Adipose tissue (tissue), 3 donors: ENCODE results near the gene DISC1. TPM values are rescaled to one million over a fixed set of nuclear protein-coding genes. Genes with fewer than 3 reads are reported as not detected.
"Not testable (repeated sequence)": the region's sequence is repeated elsewhere in the genome, so short reads cannot be mapped to it uniquely, and the experiment has no call there.

Experiments used
- H3K27ac ChIP-seq: one replicate; pipeline ENCODE4 v1.5.1; 2013; ENCODE audit warnings: low read depth, low read length
- WGBS, 3 donors: extraction: QIAGEN DNeasy Blood & Tissue Kit; methylation state at CpG; one replicate each; pipeline ENCODE4 v1.1.7; 2013; 5-methylcytosine and 5-hydroxymethylcytosine counted together
- polyA plus RNA-seq, 3 donors: library from polyadenylated mRNA; stranded (reverse); fragments of 200-250 nt; gene quantifications; one replicate each; pipeline ENCODE4 v1.2.3, GENCODE V29; 2013
- donor health status: healthy with polysubstance abuse.
- donor health status: Bipolar disorder and iron deficiency.
- donor health status: healthy.

DISC1 gene
- polyA plus RNA-seq, 3 donors = 0.48 to 1.5 (median 1.4) TPM

DNA sequence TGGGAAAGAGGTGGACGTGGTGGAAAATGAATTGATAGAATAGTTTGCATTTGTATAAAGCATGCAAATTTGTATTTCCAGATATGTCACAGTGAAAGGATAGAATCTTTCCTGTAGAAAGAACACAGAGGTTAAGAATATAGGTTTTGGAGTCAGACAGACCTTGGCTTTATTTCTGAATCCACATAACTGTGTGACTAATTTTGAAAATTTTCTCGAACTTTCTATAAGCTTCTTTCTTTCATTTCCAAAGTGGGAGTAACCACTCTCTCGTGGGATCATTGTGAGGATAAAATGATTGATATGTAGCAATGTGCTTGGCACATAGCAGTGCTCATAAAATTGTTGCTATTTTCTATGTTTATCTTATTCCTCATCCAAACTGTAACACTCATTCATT is 108.8 kb downstream of the DISC1 start:
- 62 to 81% (median 75%) methylated on average over 3 of the region's 3 CpGs for WGBS, 3 donors
- no peak overlapping the region for H3K27ac ChIP-seq

DNA sequence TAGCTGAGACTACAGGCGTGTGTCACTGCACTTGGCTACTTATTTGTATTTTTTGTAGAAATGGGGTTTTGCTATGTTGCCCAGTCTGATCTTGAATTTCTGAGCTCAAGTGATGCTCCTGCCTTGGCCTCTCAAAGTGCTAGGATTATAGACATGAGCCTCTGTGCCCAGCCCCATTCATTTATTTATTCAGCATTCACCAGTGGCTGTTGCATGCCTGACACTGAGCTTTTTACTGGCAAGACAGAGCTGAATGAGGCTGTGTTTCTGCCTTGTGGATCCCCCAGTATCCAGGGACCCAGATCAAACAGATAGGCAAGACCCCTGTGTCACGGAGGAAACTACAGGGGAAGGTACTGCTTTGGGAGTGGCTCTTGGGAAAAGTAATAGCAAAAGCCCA is 109.4 kb downstream of the DISC1 start:
- H3K27ac ChIP-seq = no peak overlapping the region
- WGBS, 3 donors = 88 to 96% (median 90%) methylated on average over 2 of the region's 2 CpGs

DNA sequence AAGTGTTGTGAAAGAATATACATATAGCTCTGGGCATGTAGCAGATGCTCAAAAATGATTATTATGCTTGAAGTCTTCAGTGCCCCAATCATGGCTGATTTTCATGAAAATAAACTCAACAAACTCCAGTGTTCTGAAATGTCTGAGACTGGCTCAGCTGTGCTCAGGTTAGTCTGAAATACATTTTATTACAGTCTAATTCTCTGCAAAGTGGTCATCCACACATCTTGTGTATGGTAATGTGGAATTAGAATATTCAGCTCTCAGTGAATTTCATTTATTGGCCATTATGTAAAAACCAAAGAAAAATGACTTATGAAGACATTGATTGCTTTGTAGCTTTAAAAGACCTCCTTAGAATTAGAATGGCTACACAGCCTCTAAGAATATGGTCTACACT is 109.9 kb downstream of the DISC1 start:
- H3K27ac ChIP-seq = no peak overlapping the region

DNA sequence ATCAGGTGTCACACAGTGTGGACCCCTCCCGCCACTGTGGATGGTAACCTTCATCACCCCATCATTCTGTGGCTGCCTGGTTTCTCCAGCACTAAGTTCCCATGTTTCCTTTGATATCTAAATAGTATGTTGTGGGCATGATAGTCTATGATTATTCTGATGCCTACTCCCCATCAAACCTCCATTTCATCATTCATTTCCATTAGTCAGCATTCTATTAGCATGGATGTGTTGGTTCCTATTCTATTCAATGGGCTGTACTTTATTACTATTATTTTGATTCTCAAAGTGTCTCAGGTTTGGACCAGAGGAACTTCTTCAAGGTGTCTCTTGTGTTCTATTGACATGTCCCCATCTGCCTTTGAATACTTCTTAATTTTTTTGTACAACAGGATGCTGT is 112.0 kb downstream of the DISC1 start:
- H3K27ac ChIP-seq = no peak overlapping the region
- WGBS, 3 donors = 93 to 100% (median 100%) methylated on average over 1 of the region's 1 CpG

DNA sequence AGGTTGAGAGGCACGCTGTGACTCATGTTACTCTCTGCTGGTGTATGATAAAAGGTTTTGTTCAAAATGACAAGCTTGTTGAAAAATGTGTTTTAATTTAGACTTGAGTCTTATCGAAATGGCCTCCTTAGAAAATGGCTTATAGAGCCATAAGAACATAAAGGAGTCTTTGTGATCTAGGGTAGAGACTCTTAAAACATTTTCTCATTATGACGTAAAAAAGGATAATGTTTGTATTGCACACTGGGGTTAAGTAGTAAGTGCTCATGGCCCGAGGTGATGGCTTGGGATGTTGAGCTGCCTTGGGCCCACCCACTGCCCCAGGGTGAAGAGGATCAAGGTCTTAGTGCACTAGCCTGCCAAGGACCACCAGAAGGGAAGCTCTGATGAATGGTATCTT is 117.4 kb downstream of the DISC1 start:
- 77 to 89% (median 89%) methylated on average over 4 of the region's 4 CpGs for WGBS, 3 donors

DNA sequence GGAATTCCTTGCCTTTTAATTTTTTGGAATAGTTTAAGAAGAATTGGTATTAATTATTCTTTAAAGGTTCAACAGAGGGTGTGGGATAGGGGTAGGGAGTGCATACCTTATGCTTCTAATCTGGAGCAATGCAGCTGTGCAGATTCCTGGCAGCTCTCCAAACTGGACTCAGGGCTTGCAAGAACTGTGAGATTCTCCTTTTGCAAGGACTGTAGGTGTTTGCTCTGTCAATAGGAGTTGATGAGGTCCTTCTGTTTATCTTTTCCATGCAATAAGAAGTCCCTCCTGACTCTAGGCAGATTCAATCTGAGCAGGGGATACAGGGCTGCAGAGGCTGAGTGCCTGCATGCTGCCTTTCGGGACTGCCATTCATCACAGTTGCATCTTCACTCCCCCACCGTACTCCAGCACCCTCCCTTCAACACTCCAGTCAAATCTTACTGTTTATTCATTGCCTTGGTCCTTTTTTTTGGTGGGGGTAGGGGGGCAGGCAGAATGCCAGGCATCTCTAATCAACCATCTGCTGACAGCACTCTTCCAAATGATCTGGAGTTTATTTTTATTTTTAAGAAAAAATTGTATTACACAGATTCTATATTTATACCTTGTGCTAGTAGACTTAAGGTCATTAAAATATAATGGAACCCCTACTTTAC is 122.3 kb downstream of the DISC1 start:
- H3K27ac ChIP-seq = no peak overlapping the region
- 56 to 81% (median 72%) methylated on average over 2 of the region's 2 CpGs for WGBS, 3 donors

More for the DNA sequence above, 117.4 kb downstream of the DISC1 start:
- no peak overlapping the region for H3K27ac ChIP-seq

DNA sequence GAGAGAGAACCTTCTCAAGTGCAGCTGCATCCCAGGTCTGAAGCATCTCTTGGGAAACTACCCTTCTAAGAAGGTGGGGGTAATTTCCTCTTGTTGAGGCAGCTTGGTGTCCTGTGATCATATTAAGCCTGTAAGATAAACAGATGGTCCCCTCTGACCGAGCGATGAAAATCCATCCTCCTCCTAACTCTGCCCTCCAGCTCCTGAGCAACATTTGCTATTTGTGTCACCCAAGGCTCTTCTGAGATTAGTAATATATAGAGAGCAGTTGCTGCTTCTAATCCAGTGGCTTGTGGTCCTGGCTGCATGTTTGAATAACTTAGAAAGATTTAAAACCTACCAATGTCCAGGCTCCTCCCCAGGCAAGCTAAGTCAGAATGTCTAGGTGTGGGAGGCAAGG is 123.7 kb downstream of the DISC1 start:
- no peak overlapping the region for H3K27ac ChIP-seq
- WGBS, 3 donors = 93 to 95% (median 95%) methylated on average over 2 of the region's 2 CpGs

DNA sequence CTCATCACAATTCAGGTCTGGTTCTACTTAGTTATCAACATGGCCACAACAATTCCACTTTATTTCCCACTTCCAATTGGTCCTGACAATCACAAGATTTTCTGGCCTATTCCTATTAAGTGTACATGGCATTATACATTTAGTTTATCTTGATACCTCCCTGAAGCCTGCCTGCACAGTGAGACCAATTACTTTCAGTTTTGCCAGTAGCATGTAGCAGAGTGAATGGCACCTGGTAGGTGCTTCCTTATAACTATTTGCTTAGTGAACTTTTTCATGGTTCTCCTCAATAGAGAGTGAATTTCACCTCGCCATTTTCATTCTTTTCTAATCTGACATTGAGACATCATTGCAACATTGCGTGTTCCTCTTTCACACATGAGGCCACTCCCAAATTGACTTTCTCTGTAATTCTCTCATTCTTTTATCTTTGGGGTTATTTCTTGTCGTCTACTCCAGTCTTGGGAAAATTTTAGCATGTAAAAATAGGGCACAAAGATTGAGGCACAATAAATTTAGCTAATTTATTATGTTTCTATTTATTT is 124.3 kb downstream of the DISC1 start:
- no peak overlapping the region for H3K27ac ChIP-seq
- 62 to 90% (median 72%) methylated on average over 3 of the region's 3 CpGs for WGBS, 3 donors

DNA sequence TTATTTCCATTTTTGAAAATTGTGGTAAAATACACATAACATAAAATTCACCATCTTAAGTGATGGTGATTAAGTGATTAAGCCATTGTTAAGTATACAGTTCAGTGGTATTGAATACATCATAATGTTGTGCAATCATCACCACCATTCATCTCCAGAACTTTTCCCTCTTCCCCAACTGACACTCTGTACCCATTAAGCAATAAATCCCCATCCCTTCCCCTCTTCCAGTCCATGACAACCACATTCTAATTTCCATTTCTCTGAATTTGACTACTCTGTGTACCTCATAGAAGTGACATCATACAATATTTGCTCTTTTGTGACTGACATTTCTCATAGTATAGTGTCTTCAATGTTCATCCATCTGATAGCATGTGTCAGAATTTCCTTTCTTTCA is 124.8 kb downstream of the DISC1 start:
- H3K27ac ChIP-seq = no peak overlapping the region

DNA sequence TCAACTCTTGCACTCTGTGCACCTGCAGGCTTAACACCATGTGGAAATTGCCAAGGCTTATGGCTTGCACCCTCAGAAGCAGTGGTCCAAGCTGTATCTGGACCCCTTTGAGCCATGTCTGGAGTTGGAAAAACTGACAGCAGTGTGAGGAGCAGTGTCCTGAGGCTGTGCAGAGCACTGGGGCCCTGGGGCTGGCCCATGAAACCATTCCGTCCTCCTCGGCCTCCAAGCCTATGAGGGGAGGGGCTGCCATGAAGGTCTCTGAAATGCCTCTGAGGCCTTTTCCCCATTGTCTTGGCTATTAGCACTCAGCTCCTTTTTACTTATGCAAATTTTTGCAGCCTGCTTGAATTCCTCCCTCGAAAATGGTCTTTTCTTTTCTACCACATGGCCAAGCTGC is 126.7 kb downstream of the DISC1 start:
- 95 to 99% (median 95%) methylated on average over 3 of the region's 3 CpGs for WGBS, 3 donors
- H3K27ac ChIP-seq = no peak overlapping the region

DNA sequence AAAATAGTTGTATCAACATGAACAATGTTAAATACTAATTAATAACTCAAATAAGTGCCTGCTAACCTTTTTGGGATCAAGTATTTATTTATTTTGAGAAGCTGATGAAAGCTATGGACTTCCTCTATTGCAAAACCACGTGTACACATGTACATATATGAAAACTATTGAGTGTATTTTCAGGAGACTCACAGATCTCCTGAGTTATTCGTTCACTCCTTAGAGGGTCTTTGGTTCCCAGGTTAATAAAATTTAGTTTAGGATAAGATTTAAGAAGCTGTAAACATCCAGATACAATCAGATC is 130.5 kb downstream of the DISC1 start:
- 27 to 41% (median 35%) methylated on average over 2 of the region's 2 CpGs for WGBS, 3 donors
- no peak overlapping the region for H3K27ac ChIP-seq

DNA sequence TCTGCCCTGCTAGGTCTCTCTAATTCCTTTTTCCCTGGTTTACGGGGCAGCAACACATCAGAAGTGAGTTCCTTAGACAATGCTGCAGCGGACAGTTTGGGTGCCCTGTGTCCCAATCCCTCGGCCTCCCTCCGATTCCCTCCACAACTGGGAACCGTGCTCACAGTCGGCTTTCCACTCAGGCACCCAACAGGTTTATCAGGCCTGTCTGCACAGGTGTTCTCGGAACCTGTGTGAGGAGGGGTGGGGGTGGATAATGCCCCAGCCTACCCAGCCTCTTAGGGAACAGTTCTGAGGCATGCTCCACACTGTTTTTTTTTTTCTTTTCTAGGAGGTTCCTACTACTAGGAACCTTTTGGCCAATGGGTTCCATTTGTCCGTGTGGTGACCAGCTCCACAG is 131.2 kb downstream of the DISC1 start:
- 80 to 97% (median 96%) methylated on average over 8 of the region's 8 CpGs for WGBS, 3 donors
- H3K27ac ChIP-seq = no peak overlapping the region

DNA sequence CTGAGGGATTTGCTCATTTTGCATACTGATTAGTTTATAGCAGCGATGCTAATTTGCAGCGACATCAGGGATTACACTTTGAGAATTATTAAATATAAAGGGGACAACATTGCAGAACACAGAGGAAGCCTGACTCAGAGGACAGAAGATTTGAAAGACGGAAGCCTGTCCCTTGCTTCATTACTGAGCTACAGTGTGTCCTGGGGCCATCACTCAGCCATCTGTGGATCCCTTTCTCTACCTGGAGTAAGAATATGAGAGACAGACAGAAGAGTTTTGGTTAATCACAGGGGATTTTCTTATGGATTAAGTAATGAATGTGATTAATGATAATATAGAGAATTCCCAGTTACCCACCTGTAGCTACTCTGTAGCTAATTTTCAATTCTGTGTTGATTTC is 134.7 kb downstream of the DISC1 start:
- WGBS, 3 donors = 83 to 94% (median 85%) methylated on average over 3 of the region's 3 CpGs

DNA sequence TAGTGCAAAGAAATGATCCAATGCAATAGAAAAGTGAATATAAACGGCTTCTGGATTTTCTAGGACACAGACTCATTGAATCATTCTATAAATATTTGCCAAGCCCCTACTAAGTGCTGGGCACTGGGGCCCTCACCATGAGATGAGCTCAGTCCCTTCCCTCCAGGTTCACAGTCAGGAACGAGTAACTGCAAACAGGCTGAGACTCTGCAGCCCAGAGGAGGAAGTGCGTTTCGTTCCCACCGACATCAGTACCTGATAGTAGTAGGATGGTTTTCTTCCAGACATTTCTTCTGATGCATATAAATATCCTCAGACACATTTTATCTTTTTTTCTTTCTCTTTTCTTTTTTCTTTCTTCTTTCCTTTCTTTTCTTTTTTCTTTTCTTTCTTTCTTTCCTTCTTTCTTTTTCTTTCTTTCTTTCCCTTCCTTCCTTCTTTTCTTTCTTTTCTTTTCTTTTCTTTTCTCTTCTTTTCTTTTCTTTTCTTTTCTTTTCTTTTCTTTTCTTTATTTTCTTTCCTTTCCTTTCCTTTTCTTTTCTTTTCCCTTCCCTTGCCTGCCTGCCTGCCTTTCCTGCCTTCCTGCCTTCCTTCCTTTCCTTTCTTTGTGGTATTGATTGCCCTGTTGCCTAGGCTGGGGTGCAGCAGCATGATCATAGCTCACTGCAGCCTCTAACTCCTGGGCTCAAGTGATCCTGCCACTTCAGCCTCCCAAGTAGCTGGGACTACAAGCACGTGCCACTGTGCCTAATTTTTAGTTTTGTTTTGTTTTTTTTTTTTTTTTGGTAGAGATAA is 135.4 kb downstream of the DISC1 start:
- no peak overlapping the region for H3K27ac ChIP-seq
- 57 to 79% (median 64%) methylated on average over 6 of the region's 6 CpGs for WGBS, 3 donors

More for the DNA sequence above, 134.7 kb downstream of the DISC1 start:
- no peak overlapping the region for H3K27ac ChIP-seq

DNA sequence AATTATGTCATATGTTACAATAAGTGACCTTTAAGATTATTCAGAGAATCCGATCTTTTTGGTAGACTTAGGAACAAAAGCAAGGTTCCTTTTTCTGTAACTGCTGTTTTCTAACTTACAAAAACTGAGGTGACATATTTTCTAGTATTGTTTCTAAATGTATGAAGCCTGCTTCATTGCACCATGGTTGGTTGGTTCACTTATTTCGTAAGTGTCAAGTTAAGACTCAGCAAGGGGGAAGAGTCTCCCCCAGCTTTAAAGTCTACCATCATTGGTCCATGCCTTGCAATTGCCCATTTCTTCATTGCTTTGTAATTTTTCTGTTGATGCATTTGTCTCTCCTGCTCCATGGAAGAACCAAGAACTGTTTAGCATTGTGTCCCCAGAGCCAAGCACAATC is 136.9 kb downstream of the DISC1 start:
- H3K27ac ChIP-seq = no peak overlapping the region
- 65 to 90% (median 65%) methylated on average over 2 of the region's 2 CpGs for WGBS, 3 donors

DNA sequence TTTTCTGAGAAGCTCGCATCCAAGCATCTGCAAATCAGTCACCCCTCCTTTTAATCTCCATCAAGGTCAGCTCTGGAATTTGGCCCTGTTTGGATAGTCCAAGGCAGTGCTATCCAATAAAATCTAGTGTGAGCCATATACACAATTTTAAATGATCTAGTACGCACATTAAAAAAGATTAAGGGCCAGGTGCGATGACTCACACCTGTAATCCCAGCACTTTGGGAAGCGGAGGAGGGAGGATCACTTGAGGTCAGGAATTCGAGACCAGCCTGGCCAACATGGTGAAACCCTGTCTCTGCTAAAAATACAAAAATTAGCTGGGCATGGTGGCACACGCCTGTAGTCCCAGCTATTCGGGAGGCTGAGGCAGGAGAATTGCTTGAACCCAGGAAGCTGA is 139.2 kb downstream of the DISC1 start:
- 86 to 93% (median 90%) methylated on average over 7 of the region's 7 CpGs for WGBS, 3 donors
- H3K27ac ChIP-seq = not testable (repeated sequence)

DNA sequence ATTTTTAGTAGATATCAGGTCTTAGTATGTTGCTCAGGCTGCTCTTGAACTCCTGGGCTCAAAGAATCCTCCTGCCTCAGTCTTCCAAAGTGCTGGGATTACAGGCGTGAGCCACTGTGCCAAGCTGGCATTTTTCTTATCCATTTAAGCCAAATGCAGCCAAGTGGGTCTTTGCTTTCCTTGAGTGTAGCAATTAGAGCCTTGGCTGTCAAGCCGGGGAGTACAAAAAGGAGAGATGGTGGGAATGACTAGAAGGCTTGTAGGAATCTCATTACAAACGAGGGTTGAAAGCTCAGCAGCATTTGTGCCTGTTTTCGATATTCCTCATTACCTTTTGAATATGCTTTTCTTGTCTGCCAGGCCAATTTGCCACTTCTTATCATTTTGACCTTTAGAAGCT is 140.9 kb downstream of the DISC1 start:
- WGBS, 3 donors = 87 to 93% (median 88%) methylated on average over 4 of the region's 4 CpGs
- H3K27ac ChIP-seq = no peak overlapping the region

DNA sequence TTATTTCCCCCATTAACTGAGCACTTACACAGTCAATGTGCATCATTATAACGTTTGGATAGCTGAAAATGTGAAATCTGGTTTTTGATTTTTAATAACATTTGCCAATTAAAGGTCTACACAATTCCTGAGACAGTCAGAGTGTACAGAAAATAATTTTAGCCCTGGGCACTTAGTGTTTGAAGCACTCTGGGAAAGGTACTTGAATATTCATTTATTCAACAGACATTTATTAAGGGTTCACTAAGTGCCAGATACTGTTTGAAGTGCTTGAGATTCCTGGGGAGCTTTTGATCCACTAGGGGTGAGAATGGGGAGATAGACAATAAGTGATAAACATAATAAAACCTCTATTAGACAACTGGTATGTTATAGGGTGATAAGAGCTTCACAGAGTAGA is 141.8 kb downstream of the DISC1 start:
- H3K27ac ChIP-seq = no peak overlapping the region
- 59 to 94% (median 81%) methylated on average over 1 of the region's 1 CpG for WGBS, 3 donors

DNA sequence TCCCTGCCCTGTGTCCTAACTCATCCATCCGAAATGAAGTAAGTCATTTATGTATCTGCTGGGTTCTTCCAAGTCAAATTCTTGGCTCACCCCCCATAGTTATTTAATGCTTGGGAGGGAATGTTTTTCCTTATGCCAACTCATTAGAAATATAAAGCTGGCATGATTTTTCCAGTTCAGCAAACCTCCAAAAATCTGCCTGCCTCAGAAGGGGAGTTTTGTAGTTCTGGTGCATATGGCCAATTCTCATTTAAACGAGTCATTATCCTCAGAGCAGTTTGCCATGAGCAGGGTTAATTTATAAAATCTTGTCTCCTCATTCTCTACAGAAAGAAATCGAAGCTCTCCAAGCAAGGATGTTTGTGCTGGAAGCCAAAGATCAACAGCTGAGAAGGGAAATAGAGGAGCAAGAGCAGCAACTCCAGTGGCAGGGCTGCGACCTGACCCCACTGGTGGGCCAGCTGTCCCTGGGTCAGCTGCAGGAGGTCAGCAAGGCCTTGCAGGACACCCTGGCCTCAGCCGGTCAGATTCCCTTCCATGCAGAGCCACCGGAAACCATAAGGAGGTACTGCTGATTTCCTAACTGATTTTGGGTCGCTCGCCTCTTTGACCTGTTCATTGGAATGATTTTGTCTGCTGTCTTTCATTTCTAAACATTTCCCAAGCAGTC is 144.1 kb downstream of the DISC1 start:
- 71 to 83% (median 80%) methylated on average over 8 of the region's 8 CpGs for WGBS, 3 donors
- H3K27ac ChIP-seq = no peak overlapping the region
